NCI-H1694 treated with DMSO at 0.1 percent for 48 hours (cell line): ENCODE results near the gene BSN.

ENCODE experiments used
- DNase-seq: peaks from one replicate; lab custom pipeline; 2025; lab: John Stamatoyannopoulos, UW

Gene BSN

DNA sequence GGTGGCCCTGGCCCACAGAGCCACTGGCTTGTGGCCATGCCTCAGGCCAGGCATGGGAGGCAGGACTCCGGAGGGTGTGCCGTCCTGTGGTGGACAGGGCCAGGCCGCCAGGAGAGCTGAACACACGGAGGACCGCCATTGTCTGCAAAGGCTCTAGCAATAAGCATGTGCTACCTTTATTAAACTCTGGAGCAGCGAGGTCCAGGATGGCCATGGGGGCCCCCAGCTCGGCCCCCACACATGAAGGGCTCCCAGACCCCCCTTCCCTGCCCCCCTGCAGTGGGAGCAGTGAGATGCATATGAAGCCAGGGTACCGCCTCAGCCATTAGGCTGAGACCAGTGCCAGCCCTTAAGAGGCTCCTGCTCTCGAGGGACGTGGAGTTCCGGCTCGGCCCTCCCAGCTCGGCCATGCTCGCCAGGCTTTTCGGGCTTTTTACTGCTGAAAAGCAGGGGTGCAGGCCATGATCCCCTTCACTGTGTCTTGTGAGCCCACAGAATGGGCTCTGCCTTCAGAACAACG is 162.5 kb downstream of the BSN start:
- DNase-seq: no peak

DNA sequence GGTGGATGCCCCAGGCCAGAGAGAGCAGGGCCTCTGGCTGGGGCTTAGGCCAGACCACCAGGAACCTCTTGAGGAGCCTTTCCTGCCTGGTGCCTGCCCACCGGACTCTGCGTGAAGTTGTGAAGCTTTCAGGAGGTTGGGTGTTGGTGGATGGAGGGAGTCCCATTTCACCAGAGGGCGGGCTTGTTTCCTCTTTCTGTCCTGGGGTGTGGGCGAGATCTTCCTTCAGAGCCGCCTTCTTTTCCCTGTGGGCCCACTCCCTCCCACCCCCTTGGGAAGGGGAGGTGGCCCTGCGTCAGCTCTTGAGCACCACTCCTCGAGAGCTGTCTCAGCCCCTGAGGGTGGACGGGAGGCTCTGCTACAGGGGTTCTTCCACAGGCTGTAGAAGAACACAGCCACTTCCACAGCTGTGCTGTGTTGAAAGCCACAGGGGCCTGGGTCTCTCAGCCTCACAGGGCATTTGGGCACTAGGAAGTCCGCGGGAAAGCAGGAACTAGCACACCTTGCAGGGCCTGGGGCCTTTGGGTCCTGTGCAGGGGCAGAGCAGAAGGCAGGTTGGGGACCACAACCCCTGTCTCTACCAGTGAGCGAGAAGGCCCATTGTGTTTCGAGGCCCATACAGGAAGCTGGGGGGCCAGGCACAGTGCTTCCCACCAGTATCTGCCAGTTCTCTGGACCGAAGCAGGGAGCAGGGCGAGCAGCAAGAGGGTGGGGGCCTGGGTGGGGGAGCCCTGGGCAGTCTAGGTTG is 163.1 kb downstream of the BSN start:
- DNase-seq: no peak

DNA sequence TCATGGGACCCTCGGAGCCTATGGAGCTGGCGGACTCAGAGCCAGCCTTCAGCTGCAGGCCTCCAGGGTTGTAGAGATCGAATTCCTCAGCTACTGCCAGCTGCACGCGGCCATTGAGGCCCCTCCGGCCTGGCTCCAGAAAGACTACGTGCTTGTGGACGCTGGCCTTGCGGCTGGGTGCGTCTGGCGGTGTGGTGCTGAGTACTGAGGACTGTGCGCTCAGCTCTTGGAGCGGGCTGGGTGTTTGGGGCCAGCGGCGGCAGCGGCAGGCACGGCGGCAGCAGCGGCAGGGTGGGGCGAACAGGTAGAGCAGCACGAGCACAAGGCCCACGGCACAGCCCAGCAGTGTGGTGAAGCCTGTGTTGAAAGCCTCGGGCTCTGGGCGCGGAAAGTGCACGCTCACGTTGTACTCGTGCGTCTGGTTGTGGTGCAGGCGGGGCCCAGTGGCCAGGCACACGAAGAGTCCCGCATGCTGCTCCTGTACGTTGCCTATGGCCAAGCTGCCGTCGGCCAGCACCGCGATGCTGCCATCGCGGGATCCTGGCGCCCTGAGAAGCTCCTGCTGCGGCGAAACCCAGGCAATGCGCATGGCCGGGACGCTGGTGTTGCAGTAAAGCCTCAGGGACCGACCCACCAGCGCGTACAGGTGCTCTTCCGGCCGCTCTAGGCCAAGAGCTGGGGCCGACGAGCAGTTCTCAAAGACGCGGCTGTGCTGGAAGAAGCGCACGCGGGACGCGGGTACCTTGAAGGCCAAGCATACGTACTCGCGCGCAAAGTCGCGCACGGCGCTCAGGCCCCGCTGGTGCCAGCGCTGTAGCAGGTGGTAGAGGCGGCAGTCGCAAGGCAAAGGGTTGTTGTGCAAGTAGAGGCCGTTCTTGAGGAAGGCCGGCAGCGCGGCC is 163.9 kb downstream of the BSN start:
- DNase-seq: no peak

DNA sequence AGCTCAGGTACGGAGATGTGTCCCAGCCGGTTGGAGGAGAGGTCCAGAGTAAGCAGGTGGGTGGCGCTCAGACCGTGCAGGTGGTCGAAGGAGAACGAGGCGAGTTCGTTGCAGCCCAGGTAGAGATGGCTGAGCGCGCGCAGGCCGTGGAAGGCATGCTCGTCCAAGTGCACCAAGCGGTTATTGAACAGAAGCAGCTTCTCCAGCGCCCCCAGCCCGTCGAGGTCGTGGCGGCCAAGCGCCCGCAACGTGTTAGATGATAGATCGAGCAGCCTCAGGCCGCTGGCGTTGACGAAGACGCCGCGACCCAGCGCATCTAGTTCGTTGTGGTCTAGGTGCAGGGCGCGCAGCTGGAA is 164.6 kb downstream of the BSN start:
- DNase-seq: no peak

DNA sequence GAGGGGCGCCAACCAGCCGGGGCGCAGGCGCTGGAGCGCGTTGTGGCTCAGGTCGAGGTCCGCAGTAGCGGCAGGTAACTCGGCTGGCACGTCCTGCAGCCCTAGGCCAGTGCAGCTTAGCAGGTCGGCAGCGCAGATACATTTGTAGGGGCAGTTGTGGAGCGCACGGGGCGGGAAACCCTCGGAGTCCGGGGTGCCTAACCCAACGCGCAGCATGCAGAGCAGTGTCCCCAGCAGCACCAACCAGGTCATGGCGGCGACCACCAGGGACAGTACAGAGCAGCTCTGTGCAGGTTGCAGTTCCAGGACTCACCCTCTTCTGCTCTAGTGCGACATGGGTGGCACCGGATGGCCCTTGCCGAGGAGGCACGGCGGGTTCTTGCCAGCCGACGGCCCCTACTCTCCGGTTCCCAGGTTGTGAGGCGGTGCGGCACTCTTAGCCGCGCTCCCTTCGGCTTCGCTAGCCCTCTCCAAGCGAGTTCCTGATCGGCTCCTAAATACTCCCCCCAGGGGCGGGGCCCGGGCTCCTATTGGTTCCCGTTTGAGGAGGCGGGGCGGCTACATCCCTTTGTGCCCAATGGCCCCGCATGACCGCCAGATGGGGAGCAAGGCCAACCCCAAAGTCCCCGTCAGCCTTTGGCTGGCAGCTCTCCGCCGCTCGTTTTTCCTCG is 165.1 kb downstream of the BSN start, which contains the start of gene AMIGO3:
Gene AMIGO3 (minus strand): TSS at position 471 of the 671 bp plus-strand sequence. CDS start 219 bp downstream, at position 252.
- peak; percentile 48 for DNase-seq
